HTERT RPE-1 (cell line): ENCODE results near the gene RRAS.

Experiments used
- in situ Hi-C: fragments of 300-500 bp; cut with MboI; formaldehyde crosslinking; loops from 4 replicates; pipeline ENCODE4 v1.14.3; 2020; ENCODE audit warnings: low sequenced_read_pairs

Gene RRAS

DNA sequence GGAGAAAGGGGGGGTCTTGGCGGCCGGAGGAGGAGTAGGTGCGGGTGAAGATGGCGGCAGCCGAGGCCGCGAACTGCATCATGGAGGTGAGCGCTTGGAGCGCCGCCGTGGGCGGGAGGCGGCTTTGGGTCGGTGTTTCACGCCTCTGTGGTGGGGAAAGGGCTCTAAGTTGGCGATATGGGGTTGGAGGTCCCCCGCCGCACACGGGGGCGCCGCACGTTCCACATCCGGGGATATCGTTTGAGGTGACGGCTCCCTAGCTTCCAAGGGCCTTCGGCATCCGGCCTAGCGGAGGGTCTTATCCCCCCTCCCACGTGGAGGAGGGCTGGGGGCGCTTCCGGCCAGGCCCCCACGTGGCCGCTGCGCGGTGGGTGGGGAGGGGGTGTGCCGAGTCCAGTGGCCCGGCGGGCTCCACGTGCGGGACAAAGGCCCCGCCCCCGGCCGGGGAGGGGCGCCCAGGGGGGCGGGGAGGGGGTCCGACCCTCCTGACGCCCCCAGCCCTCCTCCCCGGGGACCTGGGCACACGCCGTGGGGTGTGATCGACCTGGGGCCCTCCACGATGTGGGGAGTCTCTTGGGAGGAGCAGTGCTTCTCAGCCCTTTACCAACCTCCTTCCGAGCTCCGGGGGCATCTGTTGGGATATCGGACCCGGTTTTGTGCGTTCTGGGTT, 37.4 kb upstream of the RRAS start, which contains the start of gene PRMT1:
PRMT1 (plus strand) TSS at position 41 of the 670 bp plus-strand sequence; CDS start at position 51, 10 bp downstream.
- in situ Hi-C loops: no loop called here

DNA sequence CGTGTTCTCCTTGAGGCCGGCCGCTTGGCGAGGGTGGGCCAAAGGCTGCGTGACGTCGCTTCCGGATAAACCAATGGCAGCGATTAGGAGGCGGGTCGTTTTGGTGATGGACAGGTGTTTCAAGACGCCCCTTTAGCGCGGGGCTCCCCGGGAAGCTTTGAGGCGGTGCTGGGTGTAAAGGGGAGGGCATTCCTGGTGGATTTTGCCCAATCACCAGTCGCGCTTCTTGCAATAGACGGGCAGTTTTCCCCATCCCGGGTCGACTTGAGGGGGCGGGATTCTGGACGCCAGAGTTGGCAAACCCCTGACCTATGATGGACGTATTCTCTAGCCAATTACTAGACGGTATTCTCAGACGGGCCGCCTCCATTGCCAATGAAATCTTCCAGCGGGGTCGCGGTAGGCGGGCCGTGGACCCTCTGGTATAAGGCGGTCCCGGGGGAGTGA, 36.9 kb upstream of the RRAS start:
- in situ Hi-C loops: no loop called here

- in situ Hi-C loops: no loop called here
Measured at GRCh38 chr19:49676136-49676783, 36.3 kb upstream of the RRAS start.

DNA sequence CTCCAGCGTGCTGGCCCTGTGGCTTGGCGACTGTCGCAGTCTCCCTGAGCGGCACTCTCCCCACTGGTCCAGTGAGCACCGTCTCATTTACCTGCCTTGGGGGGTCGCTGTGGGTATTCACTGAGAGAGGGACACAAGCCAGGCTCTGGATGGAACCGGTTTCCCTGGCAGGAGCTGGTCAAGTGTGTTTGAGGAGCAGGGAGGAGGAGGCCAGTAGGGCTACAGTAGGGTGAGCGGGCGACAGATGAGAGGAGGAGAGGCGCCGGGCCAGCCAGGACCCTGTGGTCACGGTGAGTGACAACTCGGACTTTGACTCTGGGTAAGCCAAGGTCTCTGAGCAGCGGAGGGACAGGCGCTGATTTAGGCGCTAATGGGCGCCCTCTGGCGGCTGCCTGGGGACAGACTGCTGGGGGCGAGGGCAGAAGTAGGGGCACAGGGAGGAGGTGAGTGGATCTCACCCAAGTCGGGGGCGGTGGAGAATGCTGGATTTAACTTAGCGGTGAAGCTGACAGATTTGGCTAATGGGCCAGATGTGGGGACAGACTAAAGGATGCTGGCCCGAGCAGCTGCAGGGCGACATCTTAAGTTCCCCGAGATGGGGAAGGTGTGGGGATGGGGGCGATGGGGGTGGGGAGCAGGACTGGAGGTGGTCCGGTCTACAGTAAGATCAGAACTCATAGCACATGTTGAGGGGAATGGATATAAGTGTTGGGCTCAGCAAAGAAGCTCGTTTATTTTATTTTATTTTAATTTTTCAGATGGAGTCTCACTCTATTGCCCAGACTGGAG, 32.4 kb upstream of the RRAS start:
- in situ Hi-C loops: no loop called here

GRCh38 chr19:49669516-49669915, 29.6 kb upstream of the RRAS start:
- in situ Hi-C loops: no loop called here

GRCh38 chr19:49667473-49667872, 27.5 kb upstream of the RRAS start:
- in situ Hi-C loops: no loop called here

GRCh38 chr19:49666120-49666444, 26.1 kb upstream of the RRAS start:
- in situ Hi-C loops: no loop called here

DNA sequence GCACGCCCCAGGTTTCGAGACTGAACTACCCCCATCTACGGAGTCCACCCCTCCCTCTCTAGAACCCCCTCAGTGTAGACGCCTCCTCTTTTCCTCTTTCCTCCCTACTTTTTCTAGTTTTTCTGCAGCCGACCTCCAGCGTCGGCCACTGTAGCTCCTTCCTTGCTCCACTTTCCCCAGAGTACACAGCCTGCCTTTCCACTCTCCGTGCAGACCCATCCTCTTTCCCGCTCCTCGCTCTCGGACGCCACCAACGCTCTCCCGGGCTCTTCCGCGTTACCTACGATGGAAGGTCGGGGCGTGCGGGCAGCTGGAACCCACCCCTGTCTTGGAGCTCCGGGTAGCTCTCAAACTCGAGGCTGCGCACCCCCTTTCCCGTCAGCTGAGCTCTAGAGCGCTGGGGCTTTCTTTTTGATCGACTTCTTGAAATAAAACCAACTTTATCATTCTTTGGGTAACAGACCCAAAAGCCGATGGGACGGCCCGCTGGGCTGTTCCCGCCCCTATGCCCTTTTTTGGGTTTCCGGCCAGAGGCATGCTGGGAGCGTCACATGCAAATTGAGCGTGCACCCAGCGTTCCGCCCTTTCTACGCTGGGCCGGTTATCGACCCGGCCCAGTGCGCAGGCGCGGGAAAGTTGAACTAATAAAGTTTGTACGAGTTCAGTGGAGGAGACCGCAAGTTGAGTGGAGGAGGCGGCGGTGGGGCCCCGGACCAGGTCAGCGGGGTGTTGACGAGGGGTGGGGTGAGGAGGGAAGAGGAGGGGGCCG, 25.6 kb upstream of the RRAS start, which contains the start of the genes BCL2L12 and IRF3:
BCL2L12 (plus strand) TSS at position 583 of the 769 bp plus-strand sequence. CDS start 760 bp downstream, outside the sequence.
IRF3 (minus strand) TSS at position 507 of the 769 bp plus-strand sequence. CDS start 1,019 bp downstream, outside the sequence.
- in situ Hi-C loops: no loop called here

GRCh38 chr19:49665036-49665350, 25.1 kb upstream of the RRAS start:
- in situ Hi-C loops: no loop called here

DNA sequence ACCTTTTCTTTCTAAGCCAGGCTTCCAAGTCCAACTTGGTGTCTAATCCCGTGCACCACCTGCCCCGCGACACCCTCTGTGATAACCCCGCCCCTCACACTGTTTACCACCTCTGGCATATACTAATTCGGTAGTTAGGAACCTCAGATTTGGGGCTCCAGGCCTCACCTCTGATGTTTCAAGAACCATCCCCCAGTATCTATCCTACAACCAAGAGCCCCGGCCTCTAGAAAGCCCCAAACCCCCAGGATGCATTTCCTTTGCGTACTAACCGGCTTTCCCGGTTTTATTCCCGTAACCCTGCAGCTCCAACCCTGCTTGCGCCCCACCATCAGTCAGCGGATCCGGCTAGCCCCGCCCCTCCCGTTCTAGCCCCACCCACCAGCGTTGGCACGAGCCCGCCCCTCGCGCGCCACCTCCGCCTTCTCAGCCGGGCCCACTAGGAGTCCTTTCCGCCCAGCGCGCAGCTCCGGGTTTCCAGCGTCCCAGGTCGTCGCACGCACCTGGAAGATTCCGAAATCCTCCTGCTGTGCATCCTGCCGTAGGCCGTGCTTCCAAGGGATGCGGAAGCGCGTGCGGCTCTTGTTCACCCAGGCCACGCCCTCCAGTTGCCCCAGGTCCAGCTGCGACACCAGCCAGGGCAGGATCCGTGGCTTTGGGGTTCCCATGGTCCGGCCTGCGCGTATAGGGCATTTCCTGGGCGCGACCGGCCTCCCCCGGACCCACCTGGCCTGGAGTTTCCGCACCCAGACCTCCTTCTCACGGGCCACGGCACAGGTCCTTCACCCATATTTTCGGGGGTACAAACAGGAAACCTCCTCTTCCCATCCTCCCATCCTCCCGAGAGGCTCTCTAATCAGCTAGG, 24.5 kb upstream of the RRAS start:
- in situ Hi-C loops: no loop called here

- in situ Hi-C loops: no loop called here
Measured at GRCh38 chr19:49663224-49663623, 23.3 kb upstream of the RRAS start.

- in situ Hi-C loops: no loop called here
Measured at GRCh38 chr19:49662011-49662410, 22.1 kb upstream of the RRAS start.

DNA sequence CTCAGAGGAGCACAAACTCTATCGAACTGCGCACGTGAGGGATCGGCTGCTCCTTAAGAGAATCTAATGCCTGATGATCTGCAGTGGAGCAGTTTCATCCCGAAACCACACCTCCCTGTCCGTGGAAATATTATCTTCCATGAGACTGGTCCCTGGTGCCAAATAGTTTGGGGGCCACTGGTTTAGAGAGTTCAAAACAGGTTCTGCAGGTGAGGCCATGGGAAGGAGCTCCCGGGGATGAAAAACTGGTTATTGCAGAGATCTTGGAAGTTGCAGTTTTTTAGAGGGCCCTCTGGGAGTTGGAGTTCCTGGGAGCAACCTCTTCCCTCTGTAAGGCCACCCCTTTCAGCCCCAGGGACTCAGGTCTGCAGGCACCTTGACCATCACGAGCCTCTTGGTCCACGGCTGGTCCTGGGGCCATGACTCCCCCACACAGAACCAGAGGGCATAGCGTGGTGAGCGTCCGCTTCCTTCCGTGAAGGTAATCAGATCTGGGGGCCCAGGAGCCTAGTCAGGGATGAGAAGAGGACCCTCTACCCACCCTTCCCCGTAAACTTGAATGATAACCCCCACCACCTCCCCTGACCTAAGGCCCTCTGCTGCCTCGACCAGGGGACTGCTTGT, 20.5 kb upstream of the RRAS start:
- in situ Hi-C loops: no loop called here

DNA sequence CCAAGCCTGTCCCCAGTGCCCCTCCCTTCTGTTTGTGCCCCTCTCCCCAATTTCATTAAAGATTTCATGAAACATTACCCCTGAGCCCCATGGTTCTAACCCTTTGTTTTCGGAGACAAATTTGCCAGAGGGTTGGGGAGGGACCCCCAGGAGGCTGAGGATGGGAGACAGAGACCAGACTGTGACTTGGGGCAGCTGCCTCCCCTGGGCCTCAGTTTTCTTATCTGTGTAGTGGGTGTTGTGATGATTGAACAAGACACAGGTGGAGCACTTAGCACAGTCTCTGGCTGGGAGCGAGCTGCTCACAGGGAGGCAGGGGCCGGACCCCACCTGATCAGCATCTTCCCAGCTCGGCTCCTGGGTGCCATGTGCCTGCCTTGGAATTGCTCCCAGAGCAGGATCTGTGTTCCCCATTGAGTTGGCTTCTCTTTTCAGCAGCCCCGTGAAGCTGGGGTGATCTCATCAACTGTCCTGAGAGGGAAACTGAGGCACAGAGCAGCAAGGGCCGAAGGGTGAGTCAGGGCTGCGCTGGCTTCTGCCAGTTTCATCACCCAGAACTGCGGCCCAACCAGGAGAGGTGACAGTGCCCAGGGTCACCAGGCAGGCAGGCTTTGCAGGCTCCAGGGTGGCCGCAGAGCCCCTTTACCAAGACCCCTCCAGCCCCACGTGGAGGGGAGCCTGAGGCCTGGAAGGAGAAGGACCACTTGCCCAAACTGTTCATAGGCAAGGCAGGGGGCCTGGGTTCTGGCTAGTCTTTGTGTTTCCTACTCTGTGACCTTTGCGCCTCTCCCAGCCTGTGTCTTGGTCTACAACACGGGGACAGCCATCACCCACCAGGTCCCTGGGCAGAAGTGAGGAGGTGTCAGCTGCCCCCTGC, 18.9 kb upstream of the RRAS start:
- in situ Hi-C loops: no loop called here

- in situ Hi-C loops: no loop called here
Measured at GRCh38 chr19:49658139-49658517, 18.2 kb upstream of the RRAS start.

GRCh38 chr19:49657493-49658138, 17.7 kb upstream of the RRAS start:
- in situ Hi-C loops: no loop called here

GRCh38 chr19:49656456-49657109, 16.6 kb upstream of the RRAS start:
- in situ Hi-C loops: no loop called here
